HepG2 (cell line): ENCODE data around the gene USP5. TPM values are rescaled to one million over a fixed set of nuclear protein-coding genes. Genes with fewer than 3 reads are reported as not detected.

Experiments
- BCLAF1 ChIP-seq: fragments of 450-650 bp; IDR thresholded peaks from 2 replicates; pipeline ENCODE4 v1.6.1; 2017; ENCODE audit warnings: mild to moderate bottlenecking
- DR1 ChIP-seq: sonication (generic); formaldehyde crosslinking; IDR thresholded peaks from 2 replicates; pipeline ENCODE4 v1.8.0; 2021; ENCODE audit warnings: mild to moderate bottlenecking, missing genetic modification reagents, inconsistent platforms
- DZIP1 ChIP-seq: sonication (generic); formaldehyde crosslinking; IDR thresholded peaks from 2 replicates; pipeline ENCODE4 v1.5.0; 2020; ENCODE audit warnings: mild to moderate bottlenecking, missing genetic modification reagents
- ELK4 ChIP-seq: sonication (generic); formaldehyde crosslinking; IDR thresholded peaks from 2 replicates; pipeline ENCODE4 v1.9.0; 2021; ENCODE audit warnings: missing genetic modification reagents, borderline replicate concordance
- HDAC1 ChIP-seq: sonication (generic); formaldehyde crosslinking; IDR thresholded peaks from 2 replicates; pipeline ENCODE4 v1.5.1; 2020; ENCODE audit warnings: mild to moderate bottlenecking, missing genetic modification reagents
- HMGXB4 ChIP-seq, 2 experiments: sonication (generic) in 1 of 2; formaldehyde crosslinking in 1 of 2; IDR thresholded peaks; 2 replicates each; pipeline versions ENCODE4 v1.4.0 to v1.6.1; 2018 to 2020; ENCODE audit warnings: missing genetic modification reagents in 2 of 2, borderline replicate concordance in 1 of 2, low read depth in 1 of 2, mild to moderate bottlenecking in 1 of 2, missing biosample characterization in 1 of 2
- IKZF5 ChIP-seq: IDR thresholded peaks from 2 replicates; pipeline ENCODE4 v1.6.1; 2018; ENCODE audit warnings: missing genetic modification reagents, mild to moderate bottlenecking, missing compliant biosample characterization
- MED1 ChIP-seq: sonication (generic); formaldehyde crosslinking; IDR thresholded peaks from 2 replicates; pipeline ENCODE4 v1.4.0; 2020; ENCODE audit warnings: missing genetic modification reagents
- PAWR ChIP-seq: sonication (generic); formaldehyde crosslinking; IDR thresholded peaks from 2 replicates; pipeline ENCODE4 v1.4.0; 2020; ENCODE audit warnings: missing genetic modification reagents, mild to moderate bottlenecking, borderline replicate concordance
- POLR2G ChIP-seq: fragments of 200-400 bp; formaldehyde crosslinking; IDR thresholded peaks from 2 replicates; pipeline ENCODE4 v1.6.1; 2018; ENCODE audit warnings: mild to moderate bottlenecking, low read depth, low read length, moderate library complexity
- TFAP4 ChIP-seq: sonication (generic); IDR thresholded peaks from 2 replicates; pipeline ENCODE4 v1.6.1; 2016; ENCODE audit warnings: low read depth, borderline replicate concordance
- TP53 ChIP-seq: sonication (generic); formaldehyde crosslinking; conservative IDR thresholded peaks from 2 replicates; pipeline ENCODE4 v1.4.0; 2020; ENCODE audit warnings: missing genetic modification reagents
- ZC3H4 ChIP-seq: sonication (generic); formaldehyde crosslinking; IDR thresholded peaks from 2 replicates; pipeline ENCODE4 v1.4.0; 2020; ENCODE audit warnings: missing genetic modification reagents, borderline replicate concordance
- ZMYM4 ChIP-seq: sonication (generic); formaldehyde crosslinking; IDR thresholded peaks from 2 replicates; pipeline ENCODE4 v1.8.1; 2023; ENCODE audit warnings: mild to moderate bottlenecking, missing genetic modification reagents
- ZNF263 ChIP-seq: sonication (generic); formaldehyde crosslinking; IDR thresholded peaks from 2 replicates; pipeline ENCODE4 v1.4.0; 2020; ENCODE audit warnings: missing genetic modification reagents
- ZNF510 ChIP-seq: sonication (generic); formaldehyde crosslinking; IDR thresholded peaks from 2 replicates; pipeline ENCODE4 v1.4.0; 2020; ENCODE audit warnings: low read depth, mild to moderate bottlenecking, missing genetic modification reagents
- ZNF775 ChIP-seq: sonication (generic); formaldehyde crosslinking; IDR thresholded peaks from 2 replicates; pipeline ENCODE4 v1.4.0; 2020; ENCODE audit warnings: missing genetic modification reagents, mild to moderate bottlenecking, moderate library complexity, borderline replicate concordance
- polyA plus RNA-seq, 8 experiments: library from polyadenylated mRNA; depleted of rRNA in 3 of 8; stranded (reverse) in 7 of 8; unstranded in 1 of 8; fragments of >200 nt; fragmentation: Illumina TruSeq in 4 of 8; extraction: Trizol in 4 of 8; gene quantifications; 2 replicates each; pipeline versions ENCODE4 v1.2.1 to v1.2.3, GENCODE V29; 2011 to 2016; ENCODE audit warnings: low read depth in 4 of 8, missing spikeins in 1 of 8, mixed read lengths in 1 of 8; ENCODE audit not compliant: insufficient read depth in 1 of 8
- total RNA-seq, 5 experiments: library from RNA; depleted of rRNA; stranded (reverse); fragments of >200 nt; fragmentation: Illumina TruSeq; extraction: Trizol; gene quantifications; 2 replicates each; pipeline ENCODE4 v1.2.3, GENCODE V29; 2016; ENCODE audit warnings: low read depth in 1 of 5

USP5 gene
- total and polyA plus RNA-seq, 2 of the 13 experiments (the other 11 are each of a cell fraction or from before 2014, with no cell fraction given) = 39.6 to 56.0 TPM

GRCh38 chr12:6829536-6830220 lies 22.3 kb upstream of the USP5 start (continued):
- TF ChIP-seq DZIP1 (CRISPR knock-in tag) (no peak), HMGXB4 (CRISPR knock-in tag; IDR thresholded peaks at IDR 0.05; ENCODE audit: borderline replicate concordance in 1 of 2, low read depth in 1 of 2) (0 out of 4 replicates have a peak, but pooled peaks of 1 of the 2 experiments have one; percentile 27), ZNF510 (0 out of 2 replicates have a peak, but pooled peaks have one; percentile 23), IKZF5 (0 out of 2 replicates have a peak, but pooled peaks have one; percentile 3), ZMYM4 (peak; percentile 41), ZNF263 (CRISPR knock-in tag) (peak; percentile 51; the same call in 1 of the 2 replicates), ELK4 (CRISPR knock-in tag) (no peak), MED1 (CRISPR knock-in tag) (peak; percentile 59; the same call in 1 of the 2 replicates), BCLAF1 (no peak), DR1 (CRISPR knock-in tag) (peak; percentile 30; the same call in 1 of the 2 replicates), TFAP4 (no peak), ZNF775 (no peak), HDAC1 (CRISPR knock-in tag) (peak; percentile 25; the same call in 1 of the 2 replicates), ZC3H4 (CRISPR knock-in tag) (no peak), TP53 (CRISPR knock-in tag) (0 out of 2 replicates have a peak, but pooled peaks have one; percentile 42), PAWR (CRISPR knock-in tag) (no peak), POLR2G (peak; percentile 68; the same call in 1 of the 2 replicates)
